HG02798 (cell line): Measurements from ENCODE around the gene NELFA.

ENCODE experiments used
- ATAC-seq: cut with Tn5 transposase; IDR thresholded peaks from one replicate; pipeline ENCODE4 v1.9.1; 2021; ENCODE audit warnings: mild to moderate bottlenecking; ENCODE audit not compliant: unreplicated experiment, poor library complexity

Gene NELFA

DNA sequence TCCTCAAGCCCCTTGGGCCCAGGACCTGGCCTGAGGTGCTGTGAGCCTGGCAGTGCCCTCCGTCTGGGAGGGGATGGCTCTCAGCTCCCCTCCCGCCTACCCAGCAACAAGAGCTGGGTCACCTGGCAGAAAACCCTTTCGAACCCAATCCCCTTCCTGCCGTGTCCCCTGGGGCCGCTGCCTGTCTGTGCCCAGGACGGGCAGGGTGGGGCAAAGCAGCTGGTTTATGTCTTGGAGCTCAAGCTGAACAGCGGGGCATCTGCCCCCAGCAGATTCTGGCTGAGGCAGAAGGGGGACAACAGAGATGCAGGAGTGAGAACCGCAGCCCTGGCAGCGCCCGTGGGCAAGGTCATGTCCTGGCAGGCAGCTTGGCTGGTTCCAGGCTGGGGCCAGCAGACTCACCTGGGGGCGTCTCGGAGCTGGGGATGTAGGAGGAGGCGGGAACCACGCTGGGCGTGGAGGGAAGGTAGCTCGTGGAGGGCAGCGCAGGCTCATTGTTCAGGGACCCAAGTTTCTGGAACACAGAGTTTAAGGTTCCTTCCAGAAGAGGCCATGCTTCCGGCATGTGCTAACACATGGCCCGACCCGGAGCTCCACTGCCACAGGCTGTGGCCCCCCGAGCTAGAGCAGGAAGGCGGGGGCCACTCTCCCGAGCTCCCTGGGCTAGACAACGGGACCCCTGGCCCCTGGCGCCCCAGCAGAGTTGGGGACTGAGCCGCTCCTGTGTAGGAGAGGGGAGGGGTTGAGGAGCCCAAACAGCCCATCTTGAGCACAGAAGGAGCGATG is 24.2 kb downstream of the NELFA start:
- no peak for ATAC-seq

DNA sequence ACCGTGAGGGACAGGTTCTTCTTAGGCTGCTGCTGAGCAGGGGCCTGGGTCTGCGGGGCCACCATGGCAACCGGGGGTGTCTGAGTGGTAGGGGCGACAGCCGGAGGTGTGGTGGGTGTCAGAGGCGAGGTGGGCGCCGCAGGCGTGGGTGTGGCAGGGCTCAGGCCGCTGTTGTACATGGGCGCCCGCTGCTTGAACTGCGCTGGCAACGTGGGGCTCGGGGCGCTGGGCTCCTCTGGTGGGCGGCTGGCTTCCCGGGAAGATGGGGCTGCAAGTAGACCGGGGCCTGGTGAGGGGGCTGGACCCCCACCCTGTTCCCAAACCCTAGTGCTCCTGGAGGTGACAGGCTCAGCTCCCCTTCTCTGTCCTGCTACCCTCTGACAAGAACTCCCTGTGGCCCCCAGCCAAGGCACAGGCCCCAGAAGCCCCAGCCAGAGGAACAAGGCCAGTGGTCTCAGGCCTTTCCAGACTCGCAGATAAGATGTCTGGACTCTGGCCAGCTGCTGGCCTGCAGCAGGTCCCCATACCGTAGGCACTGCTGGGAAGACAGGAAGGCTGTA is 24.8 kb downstream of the NELFA start:
- ATAC-seq, result no peak

DNA sequence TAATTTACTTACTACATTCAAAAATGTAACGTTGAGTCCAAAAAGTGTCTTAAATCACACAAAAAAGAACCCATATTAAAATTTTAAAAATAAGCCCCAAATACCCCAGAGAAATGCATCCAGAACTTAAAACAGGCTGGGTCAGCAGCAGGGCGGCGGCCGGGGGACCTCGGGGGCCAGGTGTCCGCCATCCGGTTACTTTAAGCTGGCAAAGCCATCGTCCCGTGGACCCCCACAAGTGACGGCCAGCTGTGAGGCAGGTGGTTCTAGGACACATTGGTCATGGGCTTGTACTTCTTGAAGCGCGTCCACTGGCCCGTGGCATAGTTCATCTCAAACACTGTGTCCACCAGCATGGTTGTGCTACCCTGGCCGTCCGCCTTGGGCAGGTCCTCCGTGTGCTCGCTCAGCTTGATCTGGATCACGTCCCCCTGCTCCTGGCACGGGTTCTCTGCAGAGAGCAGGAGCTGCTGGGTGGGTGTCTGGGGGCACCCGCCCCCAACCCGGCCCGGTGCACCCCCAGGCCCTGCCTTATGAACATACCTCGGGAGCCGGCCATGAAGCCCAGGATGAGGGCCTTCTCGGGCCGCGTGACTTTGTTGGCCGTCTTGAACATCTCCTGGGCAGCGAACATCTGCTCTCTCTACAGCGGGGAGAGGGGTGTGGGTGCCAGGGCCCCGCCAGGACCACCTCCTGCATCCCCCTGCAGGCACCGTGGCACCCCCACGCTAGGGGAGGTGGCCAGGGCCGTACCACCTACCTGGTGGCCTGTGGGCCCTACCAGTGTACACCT is 25.5 kb downstream of the NELFA start:
- ATAC-seq, result no peak

DNA sequence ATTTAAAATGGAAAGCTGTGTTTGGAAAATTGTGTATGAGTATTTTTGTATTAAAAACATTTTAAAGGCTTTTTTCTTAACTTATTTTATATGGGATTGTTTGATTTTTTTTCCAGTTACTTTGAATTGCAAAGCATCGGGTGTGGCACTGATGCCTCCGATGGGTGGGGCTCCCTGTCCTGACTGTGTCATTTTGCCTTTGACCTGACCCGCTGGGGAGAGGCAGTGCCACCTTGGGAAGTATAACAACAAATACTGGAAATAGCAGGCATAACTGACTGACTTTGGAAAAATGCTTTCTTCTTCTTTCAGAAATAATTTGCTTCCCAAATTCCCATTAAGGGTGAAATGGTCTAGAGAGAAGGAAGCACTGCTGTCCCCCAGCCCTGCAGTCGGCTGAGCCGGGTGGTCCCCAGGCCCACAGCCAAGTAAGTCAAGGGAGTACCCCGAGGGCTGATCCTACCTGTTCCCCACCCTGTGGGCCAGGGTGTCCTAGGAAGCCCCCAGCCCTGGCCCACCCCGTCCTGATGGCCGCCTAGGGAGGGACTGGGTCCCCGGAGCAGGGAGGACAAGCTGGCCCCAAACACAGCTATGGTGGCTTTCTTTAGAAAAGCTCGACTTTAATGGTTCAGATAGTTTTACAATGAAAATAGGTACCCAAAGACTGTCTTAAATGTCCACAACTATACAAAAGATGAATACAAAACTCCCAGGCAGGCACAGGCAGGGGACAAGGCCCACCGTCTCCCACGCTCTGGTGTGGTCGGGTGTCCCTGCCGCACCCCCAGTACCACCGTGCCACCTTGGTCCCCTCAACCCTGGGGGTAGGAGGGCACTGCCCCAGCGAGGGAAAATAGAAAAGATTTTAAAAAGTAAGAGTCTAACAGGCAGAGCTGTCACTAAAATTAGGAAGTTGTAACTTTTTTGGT is 26.4 kb downstream of the NELFA start:
- no peak for ATAC-seq

DNA sequence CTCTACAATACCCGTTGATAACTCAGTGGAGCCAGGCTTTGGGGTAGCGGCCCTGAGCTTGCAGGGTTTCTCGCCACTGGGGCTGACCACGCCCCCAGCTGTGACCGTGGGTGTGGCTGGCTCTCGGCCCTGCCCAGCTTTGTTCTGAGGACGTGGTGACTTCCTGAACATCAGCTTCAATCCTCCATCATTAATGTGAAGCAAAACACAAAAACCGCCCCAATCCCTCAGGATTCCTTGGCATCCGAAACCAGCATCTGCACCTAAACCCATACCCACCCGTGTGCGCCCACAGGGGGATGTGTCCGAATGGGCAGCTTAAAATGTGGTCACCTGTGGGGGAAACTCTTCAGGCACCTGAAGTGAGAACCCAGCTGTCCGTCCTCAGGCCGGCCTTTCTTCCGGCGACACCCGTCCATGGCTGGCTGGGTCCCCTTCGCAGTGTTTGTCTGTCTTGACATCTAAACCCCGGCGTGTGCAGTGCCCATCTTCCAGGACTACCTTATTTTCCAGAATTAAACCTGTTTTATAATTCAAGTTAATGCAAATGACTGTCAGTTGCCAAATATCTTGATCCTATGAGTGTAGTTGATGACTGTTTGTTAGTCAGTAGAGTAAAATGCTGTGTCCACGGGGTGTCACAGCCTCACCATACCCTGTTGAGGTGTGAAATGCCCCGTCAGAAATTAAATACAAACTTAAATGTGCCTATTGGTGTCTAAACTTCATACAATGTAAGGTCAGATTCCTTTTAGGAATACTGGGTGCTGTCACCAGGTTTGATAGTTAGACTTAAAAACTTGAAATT is 27.3 kb downstream of the NELFA start:
- ATAC-seq, result no peak

DNA sequence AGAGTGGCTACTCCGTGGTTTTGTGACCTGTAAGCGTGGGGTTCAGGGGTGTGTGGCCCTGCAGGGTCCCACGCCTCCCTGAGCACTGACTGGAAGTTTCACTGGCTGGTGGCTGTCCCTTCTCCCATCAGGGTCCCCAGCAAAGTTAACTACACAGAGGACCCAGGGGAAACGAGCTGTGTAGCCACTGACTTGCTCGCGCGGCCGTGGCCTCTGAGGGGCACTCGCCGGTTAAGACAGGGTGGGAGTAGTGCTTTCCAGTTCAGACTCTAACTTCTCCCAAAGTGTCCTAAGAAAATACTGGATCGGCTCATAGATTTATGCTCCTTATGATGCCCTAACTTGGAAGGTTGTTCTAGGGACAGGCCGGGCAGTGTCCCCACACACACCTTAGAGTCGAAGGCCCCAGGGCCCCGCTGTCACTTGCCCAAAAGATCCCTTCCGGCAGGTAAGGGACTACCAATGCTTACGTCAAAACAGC is 28.2 kb downstream of the NELFA start:
- ATAC-seq, result no peak

DNA sequence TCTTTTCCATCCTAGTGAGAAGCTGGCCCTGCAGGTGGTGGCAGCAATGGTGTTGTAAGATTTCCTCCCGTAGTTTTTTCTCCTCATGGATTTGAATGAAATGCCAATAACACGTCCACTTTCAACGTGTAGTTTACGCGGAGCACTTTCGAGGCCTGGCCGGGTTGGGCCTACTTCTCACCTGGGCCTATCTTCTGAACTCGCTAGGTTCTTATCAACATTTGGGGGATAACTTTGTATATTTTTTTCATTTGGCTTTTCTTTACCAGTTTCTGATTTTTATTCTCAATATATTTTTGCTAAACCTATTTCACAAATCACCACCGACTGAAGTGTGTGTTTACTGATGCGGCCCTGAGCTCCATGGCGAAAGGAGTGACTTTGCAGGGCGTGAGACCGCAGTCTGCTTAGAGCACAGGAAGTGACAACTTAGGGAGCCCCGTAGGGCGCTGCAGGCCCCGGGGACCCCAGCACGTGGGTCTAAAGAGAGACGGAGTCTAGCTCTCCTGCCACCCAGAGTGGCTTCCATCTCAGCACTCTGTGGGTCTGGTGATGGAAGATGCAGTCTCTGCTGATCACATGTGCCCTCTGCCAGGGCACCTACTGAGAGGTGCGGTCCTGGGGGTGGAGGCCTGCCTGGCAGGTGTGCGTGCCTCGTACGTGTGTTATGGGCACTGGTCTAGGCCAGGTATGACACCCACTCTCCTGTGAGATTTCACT is 29.1 kb downstream of the NELFA start:
- no peak for ATAC-seq

DNA sequence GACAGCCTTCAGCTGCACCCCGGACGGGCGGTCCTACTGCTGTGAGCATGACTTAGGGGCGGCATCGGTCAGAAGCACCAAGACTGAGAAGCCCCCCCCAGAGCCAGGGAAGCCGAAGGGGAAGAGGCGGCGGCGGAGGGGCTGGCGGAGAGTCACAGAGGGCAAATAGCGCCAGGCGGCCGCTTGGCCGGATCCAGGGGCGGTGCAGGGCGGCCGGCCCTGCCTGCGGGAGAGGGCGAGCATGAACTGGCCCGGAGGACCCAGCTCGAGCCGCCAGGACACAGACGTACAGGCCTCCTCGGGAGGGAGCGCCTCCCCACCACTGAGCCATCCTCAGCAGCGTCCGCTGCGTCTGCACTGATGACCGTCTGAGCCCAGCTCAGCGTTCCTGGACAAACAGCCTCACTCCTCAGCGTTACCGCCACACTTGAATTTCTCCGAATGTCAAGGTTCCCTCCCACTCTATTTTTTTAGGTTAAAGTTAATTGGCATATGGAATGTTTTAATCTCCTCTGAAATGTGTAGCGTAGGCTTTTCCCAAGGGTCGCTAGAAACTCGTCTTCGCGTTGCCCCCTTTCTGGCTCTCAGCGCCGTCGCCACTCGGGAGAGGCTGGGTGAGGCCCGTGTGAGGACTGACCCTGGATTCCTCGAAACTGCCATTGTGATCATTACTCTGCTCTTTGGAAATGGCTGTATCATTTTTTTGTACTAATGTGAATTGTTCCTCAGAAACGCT is 29.9 kb downstream of the NELFA start:
- no peak for ATAC-seq

DNA sequence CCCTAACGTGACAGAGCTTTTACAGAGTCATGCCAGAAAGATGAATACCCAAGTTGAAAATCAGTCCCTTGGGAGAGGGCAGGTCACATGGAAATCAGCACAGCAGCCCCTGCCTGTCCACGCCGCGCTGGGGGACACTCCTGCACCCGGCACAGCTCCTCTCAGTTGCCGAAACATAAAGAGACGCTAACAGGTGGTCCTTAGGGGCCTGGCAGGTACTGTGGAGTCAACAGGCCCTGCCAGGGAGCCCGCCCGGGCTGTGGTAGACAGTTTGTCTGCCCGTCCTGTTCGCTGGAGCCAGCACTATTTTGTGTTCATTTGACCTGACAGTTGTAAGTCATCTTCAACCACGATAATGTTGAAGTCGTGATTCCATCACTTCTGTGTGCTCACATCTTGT is 30.5 kb downstream of the NELFA start:
- no peak for ATAC-seq

DNA sequence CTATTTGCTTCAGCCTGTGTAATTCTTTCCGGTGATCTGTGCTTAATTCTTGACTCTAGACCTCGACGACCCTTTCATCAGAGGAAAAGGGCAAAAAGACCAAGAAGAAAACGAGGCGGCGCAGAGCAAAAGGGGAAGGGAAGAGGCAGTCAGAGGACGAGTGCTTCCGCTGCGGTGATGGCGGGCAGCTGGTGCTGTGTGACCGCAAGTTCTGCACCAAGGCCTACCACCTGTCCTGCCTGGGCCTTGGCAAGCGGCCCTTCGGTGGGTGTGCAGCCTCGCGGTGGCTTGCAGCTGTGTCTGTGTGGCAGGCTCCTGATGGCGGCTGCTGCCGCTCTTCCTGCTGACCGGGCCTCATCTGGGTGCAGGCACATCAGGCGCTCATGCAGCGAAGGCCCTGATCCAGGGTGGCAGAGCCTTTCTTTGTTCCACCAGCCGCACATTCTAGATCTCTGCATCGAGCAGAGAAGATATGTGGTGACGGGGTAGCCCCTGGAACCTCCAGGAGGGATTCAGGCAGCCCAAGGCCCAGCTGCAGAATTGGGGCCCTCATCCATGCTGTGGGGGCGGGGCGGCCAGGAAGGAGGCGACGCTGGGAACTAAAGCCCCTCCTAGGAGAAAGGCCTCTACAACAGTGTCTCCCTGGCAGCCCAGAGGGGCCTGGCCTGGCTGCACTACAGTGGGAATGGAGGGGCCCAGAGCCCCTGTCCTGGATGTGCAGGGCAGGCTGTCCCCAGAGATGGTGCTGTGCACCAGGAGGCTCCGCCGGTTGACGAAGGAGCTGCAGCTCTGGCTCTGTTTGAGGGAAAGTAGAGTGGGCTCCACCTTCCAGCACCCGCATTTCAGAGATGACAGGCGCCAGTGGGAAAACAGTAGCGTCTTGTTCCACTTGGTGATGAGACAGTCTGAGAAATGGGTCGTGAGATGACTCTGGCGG is 32.1 kb downstream of the NELFA start:
- no peak for ATAC-seq

DNA sequence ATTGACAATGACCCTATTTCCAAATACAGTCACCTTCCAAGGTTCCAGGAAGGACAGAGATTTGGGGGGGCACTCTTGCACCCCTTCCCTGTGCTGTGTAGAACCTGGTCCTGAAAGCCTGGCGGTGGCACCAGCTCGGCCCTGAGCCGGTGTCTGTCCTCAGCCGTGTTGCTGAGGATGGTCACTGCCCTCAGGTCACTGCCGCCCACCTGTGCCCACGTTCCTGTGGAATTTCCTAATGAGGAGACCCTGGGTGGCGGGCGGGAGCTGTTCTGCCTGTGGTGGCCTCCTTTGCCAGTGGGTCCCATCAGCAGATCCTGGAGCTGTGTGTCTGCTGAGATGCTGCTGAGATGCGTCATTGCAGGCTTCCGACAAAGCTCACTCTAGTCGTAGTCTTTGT is 32.9 kb downstream of the NELFA start:
- ATAC-seq, result no peak

DNA sequence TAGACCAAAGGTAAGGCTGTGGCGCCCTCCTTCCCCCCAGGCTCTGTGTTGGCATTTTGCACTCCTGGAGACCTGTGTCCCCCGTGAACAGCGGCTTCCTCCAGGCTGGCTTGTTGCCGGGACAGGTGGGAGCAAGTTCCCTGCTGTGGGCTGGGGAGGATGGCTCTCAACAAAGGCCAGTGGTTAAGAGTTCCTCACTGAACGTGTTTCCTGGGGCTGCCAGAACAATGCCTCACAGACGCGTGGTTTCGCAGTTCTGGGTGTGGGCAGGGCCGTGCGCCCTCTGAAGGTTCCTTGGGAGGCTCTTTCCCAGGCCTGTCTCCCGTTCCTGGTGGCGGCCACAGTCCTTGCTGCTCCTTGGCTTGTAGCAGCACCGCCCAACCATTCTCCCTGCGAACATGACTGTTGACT is 33.4 kb downstream of the NELFA start:
- ATAC-seq, result no peak

DNA sequence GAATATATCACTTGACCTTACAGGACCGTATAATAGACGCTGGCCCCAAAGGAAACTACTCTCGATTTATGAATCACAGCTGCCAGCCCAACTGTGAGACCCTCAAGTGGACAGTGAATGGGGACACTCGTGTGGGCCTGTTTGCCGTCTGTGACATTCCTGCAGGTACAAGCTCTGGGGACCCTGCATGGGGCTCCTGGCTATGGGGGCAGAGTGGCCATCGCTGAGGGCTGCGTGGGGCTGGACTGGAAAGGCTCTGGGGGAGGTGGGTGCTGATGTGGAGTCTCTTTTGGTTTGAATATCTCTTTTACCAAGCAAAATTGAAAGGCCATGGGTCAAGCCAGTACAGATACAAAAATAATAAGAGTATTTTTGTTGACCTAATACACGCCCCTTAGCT is 33.9 kb downstream of the NELFA start:
- ATAC-seq, result no peak

DNA sequence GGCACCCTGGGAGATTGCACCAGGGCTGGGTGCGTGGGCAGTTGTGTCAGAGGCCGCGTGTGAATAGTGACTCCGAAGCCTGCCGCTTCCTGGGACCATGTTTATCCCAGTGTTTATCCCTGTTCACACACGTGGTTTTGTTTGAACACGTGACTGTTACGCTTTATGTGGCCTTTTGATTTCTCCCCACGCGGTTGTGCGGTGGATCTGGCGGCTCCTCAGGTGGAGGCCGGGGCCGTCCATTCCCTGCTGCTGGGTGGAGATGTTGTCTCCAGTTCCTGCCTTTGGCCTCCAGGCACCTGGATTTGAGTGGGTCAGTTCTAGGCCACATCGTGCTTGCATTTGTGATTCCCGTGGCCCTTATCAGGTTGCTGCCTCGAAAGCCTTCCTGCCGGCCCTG is 35.1 kb downstream of the NELFA start:
- no peak for ATAC-seq

DNA sequence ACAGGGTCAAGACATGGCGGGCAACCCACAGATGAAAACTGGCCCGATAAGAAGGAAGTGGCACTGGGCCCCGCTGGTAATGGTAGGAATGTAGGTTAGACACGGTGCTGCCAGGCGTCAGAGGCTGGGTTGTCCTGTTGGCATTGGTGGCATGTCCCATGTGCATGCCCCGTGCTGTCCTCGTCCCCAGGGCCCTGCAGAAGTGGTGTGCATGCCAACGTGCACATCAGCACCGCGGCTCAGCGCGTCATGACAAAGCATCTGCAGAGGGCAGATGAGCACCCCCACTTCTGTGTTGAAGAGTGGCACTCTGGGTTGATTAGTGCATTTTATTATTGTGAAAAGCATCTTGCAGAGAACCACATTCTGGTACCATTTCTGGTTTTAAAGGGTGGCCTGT is 35.6 kb downstream of the NELFA start:
- ATAC-seq, result no peak

DNA sequence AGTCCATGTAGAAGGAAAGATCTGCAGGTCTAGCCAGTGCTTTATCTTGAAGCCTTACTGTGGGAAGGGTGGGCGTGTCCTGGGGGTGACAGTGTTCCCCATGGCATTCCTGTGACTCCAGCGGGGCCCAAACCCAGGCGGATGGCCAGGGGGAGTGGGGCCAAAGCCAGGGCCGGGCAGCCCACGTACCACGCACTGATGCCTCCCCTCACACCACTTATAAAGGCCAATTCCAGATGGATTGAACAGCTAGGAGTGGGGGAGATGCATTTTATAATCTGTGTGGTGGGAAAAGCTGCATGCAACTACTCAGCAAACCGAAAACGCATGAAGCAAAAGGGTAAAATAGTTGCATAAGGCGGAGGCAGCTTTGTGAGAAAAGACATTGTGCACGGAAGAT is 36.4 kb downstream of the NELFA start:
- ATAC-seq, result no peak
